ENCODE measurements around the gene TRIL. TPM values are rescaled to one million over a fixed set of nuclear protein-coding genes. Genes with fewer than 3 reads are reported as not detected.

Gene TRIL
- total RNA-seq, 2 donors from 2014 or later = 1.1 to 1.9 TPM

GRCh38 chr7:28933846-28934320, 24.2 kb downstream of the TRIL start:
- Histone ChIP-seq H3K4me3 (no peak overlapping the region), H3K4me1 (no peaks in the 10 kb centered on the region), H3K27me3 (no peaks in the 10 kb centered on the region), H3K9ac (ENCODE audit: low read depth in 2 of 2, low read length in 2 of 2) (no peak overlapping the region), H3K27ac (no peak overlapping the region), H3K36me3 (no peaks in the 10 kb centered on the region), H3K9me3 (no peaks in the 10 kb centered on the region)
- intact Hi-C loops (cut with DNase I) = no loop called here
- no peak for TF ChIP-seq CTCF (IDR thresholded peaks at IDR 0.05)
- no peak for DNase-seq

DNA sequence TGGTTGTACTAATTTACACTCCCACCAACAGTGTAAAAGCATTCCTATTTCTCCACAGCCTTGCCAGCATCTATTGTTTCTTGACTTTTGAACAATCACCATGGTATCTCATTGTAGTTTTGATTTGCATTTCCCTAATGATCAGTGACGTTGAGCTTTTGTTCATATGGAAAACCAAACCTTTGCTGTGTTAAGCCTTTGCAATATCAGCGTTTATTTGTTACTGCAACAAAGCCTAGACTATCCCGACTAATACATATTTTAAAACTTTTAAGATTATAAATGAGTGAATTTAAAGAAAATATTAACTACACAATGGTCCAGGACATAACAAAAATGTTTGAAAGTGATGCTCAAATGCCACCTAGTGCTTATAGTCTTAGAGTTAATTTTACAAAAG, 26.6 kb downstream of the TRIL start:
- Histone ChIP-seq H3K9me3 (no peaks in the 10 kb centered on the region), H3K4me1 (no peaks in the 10 kb centered on the region), H3K9ac (ENCODE audit: low read depth in 2 of 2, low read length in 2 of 2) (no peak overlapping the region), H3K27ac (no peak overlapping the region), H3K27me3 (no peaks in the 10 kb centered on the region), H3K4me3 (no peak overlapping the region), H3K36me3 (no peaks in the 10 kb centered on the region)
- TF ChIP-seq CTCF (IDR thresholded peaks at IDR 0.05) = no peak
- intact Hi-C loops (cut with DNase I) = no loop called here
- DNase-seq = no peak

- DNase-seq = peak; percentile 78
- no peaks in the 10 kb centered on the region for H3K36me3 ChIP-seq
- peak overlapping the region; percentile 28 for H3K4me3 ChIP-seq
- no peaks in the 10 kb centered on the region for H3K4me1 ChIP-seq
- intact Hi-C loops (cut with DNase I) = no loop called here
- TF ChIP-seq CTCF (IDR thresholded peaks at IDR 0.05) = peak; percentile 70
- H3K9ac ChIP-seq (ENCODE audit: low read depth in 2 of 2, low read length in 2 of 2) = peak overlapping the region; percentile 44 to 54
- H3K27me3 ChIP-seq = no peaks in the 10 kb centered on the region
- no peaks in the 10 kb centered on the region for H3K9me3 ChIP-seq
- H3K27ac ChIP-seq = no peak overlapping the region
Observed at GRCh38 chr7:28926871-28927597, 31.1 kb downstream of the TRIL start.

DNA sequence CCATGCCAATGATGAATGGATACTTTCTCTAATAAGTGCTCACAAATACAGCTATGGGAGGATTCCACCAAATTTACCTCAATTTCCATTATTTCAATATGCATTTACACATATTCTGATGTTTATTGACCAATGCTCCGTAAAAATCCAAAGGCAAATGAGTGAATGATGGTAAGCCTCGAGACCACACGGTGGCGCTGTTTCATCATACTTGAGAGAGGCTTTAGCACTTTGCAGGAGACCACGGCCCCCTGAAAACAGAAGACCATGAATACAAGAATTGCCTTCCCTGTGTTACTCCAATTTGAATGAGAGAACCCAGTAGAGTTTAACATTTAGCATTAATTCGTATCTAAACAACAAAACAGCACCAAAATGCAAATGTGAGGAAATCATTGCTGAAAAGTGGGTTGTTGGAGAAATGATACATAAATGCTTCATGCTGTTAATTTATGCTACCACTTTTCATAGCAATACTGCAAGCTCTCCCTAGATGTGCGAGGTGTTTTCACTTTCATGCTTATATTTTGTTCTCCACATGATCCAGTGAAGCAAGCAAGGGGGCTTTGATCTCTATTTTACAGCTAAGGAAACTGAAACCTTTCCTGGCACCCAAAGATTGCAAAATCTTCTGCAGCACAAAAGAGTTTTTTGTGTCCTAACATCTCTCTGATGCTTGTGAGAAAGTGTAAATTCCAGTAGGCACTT, 35.4 kb downstream of the TRIL start:
- H3K4me3 ChIP-seq = no peak overlapping the region
- peak; percentile 85 for TF ChIP-seq CTCF (IDR thresholded peaks at IDR 0.05)
- H3K9ac ChIP-seq (ENCODE audit: low read depth in 2 of 2, low read length in 2 of 2) = no peak overlapping the region
- intact Hi-C loops (cut with DNase I) = loop anchor here (2.0 kb wide), 1 partner anchor 184 kb away; no protein-coding TSS in a partner anchor
- H3K9me3 ChIP-seq = no peaks in the 10 kb centered on the region
- peak; percentile 75 for DNase-seq
- no peaks in the 10 kb centered on the region for H3K4me1 ChIP-seq
- no peak overlapping the region for H3K27ac ChIP-seq
- H3K27me3 ChIP-seq = no peaks in the 10 kb centered on the region
- H3K36me3 ChIP-seq = no peaks in the 10 kb centered on the region

DNA sequence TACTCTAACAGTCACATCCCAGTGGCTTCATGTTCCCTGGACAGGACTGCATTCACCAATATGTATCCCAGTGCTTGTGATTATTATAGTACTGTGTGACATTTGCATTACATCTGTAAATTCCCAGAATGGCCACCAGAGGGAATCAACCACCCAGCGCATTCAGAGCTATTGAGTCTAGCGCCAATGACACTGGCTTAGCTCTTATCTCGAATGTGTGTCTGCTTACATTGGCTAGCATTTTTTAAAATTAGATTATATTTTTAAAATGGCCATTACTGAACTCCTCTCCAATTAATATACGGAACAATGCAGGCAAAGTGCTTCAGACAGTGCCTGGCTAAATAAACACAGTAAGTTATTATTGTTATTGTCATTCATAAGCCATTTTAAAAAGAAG, 36.3 kb downstream of the TRIL start:
- intact Hi-C loops (cut with DNase I) = loop anchor here (2.0 kb wide), 1 partner anchor 185 kb away; no protein-coding TSS in a partner anchor
- no peaks in the 10 kb centered on the region for H3K27me3 ChIP-seq
- H3K4me3 ChIP-seq = no peak overlapping the region
- peak; percentile 82 for TF ChIP-seq CTCF (IDR thresholded peaks at IDR 0.05)
- DNase-seq = peak; percentile 59
- H3K9me3 ChIP-seq = no peaks in the 10 kb centered on the region
- no peaks in the 10 kb centered on the region for H3K36me3 ChIP-seq
- no peak overlapping the region for H3K9ac ChIP-seq (ENCODE audit: low read depth in 2 of 2, low read length in 2 of 2)
- no peaks in the 10 kb centered on the region for H3K4me1 ChIP-seq
- H3K27ac ChIP-seq = no peak overlapping the region

All from colonic mucosa (tissue), 4 donors.